Measurements from ENCODE around the gene TMEM267. TPM values are rescaled to one million over a fixed set of nuclear protein-coding genes. Genes with fewer than 3 reads are reported as not detected.

TMEM267 gene, protein sequence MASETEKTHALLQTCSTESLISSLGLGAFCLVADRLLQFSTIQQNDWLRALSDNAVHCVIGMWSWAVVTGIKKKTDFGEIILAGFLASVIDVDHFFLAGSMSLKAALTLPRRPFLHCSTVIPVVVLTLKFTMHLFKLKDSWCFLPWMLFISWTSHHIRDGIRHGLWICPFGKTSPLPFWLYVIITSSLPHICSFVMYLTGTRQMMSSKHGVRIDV
- 18.3 to 20.1 TPM (median 19.6 TPM) in 5 replicates for total RNA-seq (2022; extraction: Qiagen RNA extraction)

DNA sequence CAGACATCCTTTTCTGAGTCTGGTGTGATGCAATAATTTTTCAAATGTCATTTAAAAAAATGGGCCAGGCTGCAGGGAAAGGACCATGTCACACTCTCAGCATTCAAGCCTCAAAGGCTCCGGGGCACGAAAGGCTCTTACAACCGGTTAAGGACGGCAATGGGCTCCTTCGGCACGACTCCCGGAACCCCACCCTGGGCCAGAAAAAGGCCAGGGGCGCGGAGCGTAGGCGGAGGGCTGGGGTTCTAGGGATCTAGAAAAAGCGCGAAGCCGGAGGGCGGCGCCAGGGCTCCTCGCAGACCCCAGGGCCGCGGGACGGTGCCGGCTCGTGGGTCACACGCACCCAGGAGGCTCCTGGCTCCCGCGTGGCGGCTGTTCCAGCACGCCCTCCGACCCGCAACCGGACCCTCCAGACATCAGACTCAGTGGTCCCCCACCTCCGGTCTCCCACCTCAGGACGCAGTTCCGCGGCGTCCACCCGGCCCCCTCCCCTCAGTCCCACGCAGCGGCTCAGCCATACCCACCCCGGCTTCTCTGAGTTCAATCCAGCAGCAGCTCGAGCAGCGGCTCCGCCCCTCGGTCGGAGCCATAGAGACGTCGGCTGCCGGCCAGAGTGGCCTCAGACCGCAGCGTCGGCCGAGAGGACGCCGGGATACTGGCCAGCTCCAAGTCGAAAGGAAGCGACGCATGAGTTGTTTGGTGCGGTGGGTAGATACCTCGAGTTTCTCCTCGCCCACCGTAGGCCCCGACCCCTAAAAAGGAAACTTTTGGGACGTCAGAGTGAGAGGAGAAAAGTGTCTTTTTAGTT lies at the start of gene TMEM267:
TSS of gene TMEM267 (minus strand) at position 568 of the 808 bp plus-strand sequence. CDS start 29,896 bp downstream, outside the sequence.

DNA sequence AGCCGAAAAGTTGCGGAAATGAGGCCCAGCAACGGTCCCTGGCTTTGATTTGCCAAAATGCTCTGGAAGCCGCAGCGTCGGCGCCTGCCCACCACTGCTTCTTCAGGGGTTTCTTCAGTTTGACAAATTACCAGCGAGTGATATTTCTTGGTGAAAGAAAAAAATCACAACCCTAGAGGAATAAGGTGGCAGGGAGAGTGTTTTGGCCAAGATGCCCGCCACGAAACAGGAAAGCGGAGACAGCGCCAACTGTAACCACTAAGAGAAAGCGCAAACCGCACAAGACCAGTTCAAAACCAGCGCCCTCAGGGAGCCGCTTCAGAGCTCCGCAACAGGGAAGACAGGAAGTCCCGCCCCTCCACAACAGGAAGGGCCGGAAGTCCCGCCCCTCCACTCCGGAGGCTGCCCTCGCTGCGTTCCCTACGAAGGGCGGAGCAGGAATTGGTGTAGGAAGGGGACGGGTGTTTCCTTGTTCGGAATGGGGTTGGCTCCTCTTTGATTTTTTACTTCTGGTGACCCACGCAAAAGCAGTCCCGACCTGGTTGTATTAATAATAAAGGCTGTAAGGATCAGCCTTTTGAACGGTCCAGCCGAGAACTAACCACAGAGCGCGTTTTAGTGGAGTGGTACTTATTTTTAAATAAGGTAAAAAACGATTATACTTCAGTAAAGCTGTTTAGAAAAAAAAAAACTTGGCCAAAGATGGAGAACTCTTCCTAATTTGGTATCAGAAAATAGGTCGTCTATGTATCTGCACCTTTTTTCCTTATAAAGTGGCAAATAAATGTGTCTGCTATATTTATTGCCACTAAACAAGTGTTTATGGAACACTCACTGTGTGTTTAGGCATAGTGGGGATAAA lies 31.4 kb upstream of the TMEM267 start, which contains the start of gene C5orf34:
TSS of gene C5orf34 (minus strand) at position 333 of the 862 bp plus-strand sequence. CDS start 5,809 bp downstream, outside the sequence.

DNA sequence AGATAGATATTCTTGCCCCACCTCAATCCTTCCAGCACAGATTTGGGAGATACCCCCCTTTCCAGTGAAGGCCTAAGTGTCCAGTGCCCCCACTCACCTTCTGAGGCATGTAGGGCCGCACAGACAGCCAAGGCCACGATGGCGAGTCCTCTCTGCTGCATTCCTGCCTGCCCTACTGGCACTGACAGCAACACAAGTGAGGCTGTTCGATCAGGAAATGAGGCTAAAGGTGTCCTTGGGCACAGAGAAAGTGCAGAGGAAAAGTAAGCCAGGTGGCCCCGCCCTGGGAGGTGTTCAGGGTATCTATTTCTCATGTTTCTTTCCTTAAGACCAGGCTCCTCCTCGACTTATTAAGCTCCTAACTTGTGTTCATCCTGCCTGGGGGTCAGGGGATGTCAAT lies 71.5 kb downstream of the TMEM267 start, which contains the start of gene CCL28:
TSS of gene CCL28 (minus strand) at position 236 of the 400 bp plus-strand sequence. CDS start at position 161, 75 bp downstream.

Other genes with a start within 250 kb of the TMEM267 start
- gene HMGCS1, start 170.5 kb downstream of the TMEM267 start, total RNA-seq (2022; extraction: Qiagen RNA extraction), result 49.7 to 66.3 TPM (median 53.2 TPM) in 5 replicates
- gene CCL28, start 71.5 kb downstream of the TMEM267 start, total RNA-seq (2022; extraction: Qiagen RNA extraction), result 0.06 to 0.34 TPM (median 0.15 TPM) in 5 replicates
- gene C5orf34, start 31.3 kb upstream of the TMEM267 start, total RNA-seq (2022; extraction: Qiagen RNA extraction), result 3.6 to 5.4 TPM (median 4.2 TPM) in 5 replicates
- gene PAIP1, start 73.2 kb upstream of the TMEM267 start, total RNA-seq (2022; extraction: Qiagen RNA extraction), result 98.7 to 108 TPM (median 100 TPM) in 5 replicates
- 10.4 to 14.7 TPM (median 11.3 TPM) in 5 replicates for gene NNT, start 119.3 kb upstream of the TMEM267 start, total RNA-seq (2022; extraction: Qiagen RNA extraction)

Measured in A549 treated with AZD2906 at 1 μM for 4 hours (cell line).